HG03521 (cell line): ENCODE results near the gene SP4.

ENCODE experiments used
- ATAC-seq: cut with Tn5 transposase; IDR thresholded peaks from one replicate; pipeline ENCODE4 v1.9.1; 2021; ENCODE audit warnings: mild to moderate bottlenecking, moderate library complexity; ENCODE audit not compliant: unreplicated experiment

SP4 gene

DNA sequence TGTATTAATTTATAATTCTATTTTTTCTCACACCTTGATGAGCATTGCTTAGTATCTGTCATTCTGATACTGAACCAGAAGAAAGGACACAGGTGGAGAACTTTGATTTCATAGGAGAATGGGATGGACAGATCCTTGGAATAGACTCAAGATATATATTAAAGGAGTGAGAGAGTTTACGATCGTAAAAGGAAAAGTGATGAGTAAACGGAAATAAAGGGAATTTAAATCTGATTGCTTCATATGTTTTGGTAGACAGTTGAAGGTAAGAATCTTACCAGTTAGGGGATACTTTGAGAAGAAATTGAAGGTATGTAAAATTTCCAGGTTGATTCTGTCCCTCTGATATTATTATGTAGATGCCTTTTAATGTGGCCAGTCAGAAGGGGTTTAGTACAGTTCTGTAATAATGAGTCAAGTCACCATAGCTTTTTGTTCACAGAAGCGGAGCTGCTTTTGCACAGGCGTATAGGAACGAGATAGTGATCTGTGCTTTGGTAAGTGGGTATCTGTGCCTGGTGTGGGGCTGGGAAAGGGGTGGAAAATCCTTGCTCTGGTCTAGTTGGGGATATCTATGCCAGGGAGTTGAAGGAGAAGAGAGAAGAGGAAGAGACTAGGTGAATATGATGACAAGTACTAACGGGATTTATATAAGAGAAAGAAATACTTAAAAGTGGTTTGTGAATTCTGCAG, 15.4 kb downstream of the SP4 start:
- ATAC-seq: no peak

DNA sequence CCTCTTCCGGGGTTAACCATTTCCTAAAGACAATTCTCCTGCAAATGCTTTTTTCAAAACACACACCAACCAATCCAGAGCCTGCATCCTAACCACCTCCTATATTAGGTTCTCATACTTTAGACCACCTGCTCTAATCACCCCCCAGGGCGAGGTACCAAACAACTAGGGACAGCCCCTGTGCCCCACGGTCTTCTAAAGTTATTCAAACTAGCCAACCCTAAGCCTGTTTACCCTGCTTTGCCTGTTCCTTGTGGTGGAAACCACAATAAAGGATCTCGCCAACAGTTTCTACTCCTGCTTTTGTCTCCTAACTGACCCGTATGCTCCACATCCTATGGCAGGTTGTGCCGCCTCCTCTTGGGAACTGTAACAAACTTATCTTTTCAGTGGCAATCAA, 21.1 kb downstream of the SP4 start:
- ATAC-seq: no peak

DNA sequence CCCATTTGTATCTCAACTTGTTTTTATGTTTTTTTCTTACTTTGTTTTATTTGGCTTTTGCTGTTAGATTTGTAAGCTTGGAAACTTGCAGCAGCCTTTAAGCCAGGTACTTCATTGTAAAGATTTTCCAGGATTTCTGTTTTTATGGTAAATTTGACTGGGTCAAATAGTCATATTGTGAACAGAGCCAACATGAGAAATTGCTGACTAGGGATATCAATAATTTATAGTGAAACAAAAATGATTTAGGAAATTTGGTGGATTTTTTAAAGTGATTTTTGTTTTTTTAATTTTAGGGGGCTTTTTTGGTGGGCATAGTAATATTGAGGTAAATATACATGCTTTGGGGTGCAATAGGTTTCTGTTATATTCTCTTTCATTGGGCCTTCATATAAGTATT, 22.2 kb downstream of the SP4 start:
- no peak for ATAC-seq

DNA sequence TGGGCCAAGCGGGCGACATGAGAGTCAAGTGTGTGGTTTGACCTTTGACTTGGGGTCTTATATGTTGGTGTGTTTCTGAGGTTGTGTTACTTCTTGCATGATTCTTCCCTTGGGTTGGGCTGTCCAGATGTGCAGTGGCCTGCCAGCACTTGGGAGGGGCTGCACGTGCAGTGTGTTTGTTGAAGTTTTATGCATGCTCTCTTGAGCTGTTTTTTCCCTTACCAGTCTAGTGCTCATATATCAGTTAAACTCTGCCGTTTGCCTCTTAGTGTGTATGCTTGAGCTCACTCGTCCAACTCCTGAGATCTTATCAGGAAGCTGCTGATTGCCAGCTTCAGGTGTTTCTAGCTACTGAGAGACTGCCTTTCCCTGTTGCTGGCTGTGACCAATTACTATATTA, 23.1 kb downstream of the SP4 start:
- no peak for ATAC-seq

DNA sequence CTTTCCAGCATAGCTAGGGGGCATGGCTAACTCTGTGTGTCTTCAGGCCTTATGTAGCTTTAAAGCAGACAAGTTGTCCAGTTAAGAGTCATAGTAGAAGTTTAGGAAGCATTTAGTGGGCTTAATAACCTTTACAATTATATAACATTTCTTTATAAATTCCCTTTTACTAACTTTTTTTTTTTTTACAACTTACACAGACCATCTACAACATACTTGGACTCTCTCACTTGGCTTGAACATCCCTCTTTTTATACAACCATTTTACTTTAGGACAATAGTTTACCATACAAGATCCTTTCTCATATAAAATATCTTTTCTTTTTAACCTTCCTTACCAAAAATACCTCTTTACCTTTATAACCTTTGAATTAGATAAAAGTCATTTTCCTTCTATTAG, 26.3 kb downstream of the SP4 start:
- no peak for ATAC-seq

DNA sequence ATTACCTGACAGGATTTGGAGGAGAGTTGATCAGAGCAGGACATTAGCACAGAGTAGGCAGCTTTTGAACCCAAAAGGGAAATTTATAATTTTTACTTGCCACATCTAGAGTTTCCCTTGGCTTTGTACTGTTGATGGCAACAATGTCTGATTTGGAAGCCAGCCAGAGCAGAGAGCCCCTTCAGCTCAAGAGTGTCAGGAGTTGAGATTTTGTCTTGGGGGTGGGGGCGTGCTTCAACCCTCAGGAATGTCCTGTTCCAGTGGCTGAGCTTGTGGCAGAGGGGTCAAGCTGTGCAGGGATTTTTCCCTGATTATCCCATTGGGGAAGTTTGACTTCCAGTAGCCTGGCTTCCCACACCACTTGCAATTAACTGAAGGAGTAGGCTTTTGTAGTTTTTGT, 27.0 kb downstream of the SP4 start:
- ATAC-seq: no peak

DNA sequence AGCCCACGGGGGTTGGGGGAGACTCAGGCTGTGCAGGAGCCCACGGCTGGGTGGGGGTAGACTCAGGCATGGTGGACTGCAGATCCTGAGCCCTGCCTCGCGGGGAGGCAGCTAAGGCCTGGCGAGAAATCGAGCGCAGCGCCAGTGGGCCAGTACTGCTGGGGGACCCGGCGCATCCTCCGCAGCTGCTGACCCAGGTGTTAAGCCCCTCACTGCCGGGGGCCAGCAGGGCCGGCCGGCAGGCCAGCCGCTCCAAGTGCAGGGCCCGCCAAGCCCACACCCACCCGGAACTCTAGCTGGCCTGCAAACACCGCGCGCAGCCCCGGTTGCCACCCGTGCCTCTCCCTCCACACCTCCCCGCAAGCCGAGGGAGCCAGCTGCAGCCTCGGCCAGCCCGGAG, 33.4 kb downstream of the SP4 start:
- ATAC-seq: no peak

DNA sequence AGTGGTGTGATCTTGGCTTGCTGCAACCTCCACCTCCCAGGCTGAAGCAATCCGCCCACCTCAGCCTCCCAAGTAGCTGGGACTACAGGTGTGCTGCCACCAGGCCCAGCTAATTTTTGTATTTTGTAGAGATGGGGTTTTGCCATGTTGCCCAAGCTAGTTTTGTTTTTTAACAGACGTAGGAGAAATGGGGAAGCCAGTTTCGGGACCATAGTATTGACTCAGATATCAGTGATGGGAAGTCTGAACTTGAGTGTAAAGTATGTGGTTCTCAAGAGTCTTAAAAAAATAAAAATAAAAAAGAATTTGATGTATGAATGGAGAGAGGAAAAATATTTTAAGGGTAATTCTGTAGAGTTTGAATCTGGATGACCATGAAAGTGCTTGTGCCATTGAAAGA, 34.2 kb downstream of the SP4 start:
- no peak for ATAC-seq

DNA sequence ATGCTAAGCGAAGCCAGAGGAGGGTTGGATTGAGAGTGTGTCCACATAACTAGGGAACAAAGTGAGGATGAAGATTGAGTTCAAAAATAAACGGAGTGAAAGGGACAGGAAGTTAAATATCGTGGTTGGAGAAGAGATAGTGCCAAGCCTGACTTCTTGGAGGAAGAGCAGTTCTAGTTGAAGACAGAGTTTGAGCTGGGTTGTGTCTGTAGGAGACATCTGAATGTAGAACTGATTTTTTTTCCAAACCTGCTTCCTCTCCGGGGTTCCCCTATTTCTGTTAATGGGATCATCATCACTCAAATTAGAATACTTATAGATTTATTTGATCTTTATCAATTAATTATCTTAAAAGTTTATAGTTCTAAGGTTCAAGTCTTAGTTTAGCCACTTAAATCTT, 35.6 kb downstream of the SP4 start:
- no peak for ATAC-seq

DNA sequence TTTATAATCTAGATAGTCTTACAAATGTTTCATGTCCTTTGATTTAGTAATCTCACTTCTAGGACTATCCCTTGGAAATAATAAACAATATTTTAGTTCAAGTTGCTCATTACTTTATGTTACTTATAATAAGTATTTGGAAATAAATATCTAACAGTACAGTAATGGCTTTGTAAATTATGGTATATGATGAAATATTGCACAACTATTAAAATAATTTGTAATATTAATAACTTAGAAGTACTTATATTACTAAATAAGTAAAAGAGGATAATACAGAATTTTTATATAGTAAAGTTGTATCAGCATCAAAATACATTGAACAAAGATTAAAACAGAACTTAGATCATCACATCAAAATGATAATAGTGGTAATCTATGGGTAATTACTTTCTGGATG, 41.1 kb downstream of the SP4 start:
- ATAC-seq: no peak

DNA sequence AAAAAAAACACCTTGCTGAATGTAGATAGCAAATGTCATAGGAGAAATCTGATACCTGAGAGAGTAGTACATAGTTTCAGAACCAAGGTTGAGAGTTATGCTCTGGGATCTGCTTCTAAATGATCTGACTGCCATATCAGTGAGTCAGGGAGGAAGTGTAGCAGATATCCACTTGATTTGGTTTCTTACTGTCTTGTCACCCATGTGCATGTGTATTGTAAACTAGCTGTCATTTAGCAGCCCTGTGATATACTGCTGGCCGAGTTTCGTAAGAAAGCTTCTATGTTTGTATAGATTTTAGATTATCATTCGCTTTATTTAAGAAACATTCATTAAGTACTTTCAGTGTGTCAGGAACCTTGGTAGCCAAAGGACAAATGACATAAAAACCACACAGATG, 42.0 kb downstream of the SP4 start:
- no peak for ATAC-seq

DNA sequence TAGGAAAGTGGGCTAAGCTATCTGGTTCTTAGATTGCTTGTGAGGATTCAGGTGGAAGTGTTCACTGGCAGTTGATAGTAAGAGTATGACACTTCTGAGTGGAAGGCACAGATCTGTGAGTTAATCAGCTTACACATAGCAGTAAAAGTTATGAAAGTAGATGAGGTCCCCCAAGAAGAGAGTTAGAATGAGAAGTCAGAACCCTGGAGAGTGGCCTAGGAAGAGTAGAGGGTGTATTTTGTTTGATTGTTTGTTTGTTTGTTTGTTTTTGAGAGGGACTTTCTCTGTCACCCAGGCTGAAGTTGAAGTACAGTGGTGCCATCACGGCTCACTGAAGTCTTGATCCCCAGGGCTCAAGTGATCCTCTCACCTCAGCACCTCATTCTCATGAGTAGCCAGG, 44.1 kb downstream of the SP4 start:
- ATAC-seq: no peak

DNA sequence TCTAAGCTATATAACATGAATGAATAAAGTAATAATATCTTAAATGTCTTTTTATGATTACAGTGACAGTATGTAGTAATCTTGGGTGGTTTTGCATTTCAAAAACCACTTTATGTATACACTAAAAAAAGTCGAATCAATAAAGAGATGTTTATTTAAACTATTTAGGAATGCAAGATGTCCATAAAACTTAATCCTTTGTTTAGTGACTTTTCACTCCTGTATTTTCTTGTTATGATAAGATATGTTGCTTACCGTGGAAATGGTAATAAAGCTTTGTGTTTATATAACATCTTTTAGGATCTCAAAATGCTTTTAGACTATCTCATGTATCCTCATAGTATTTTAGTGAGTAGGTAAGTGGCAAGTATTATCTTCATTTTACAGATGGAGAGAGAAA, 48.5 kb downstream of the SP4 start:
- ATAC-seq: no peak

DNA sequence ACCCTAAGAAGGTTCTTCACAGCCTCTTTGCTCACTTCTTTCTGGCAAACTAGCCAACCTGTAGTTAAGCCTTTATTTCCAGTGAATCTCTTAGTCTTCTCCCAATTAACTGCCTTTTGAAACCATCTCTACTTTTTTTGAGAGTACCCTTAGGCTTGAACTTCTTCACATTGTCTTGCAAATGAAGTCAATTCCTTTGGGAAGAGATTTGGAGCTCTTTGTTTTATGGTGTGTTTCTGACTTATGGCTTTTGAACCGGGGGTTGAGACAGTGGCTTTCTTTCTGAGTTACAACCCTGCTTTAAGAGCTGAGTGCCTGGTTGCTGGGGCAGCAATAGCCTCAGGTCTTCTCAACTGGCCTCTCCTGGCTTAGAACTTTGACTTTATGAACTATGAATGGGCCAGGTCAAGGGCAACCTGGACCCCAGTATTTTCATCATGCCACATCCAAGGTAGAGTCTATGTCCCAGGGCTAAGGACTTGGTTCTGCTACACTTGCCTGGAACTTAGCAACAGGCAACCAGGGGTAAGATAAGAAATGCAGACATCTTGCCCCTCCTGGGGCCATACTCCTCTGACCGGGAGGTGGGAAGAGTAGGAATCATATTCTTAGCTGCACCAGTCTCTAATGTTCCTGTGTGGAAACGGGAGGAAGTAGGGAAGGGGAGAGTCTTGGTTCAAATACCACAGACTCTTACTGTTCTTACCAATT, 53.0 kb downstream of the SP4 start:
- no peak for ATAC-seq

DNA sequence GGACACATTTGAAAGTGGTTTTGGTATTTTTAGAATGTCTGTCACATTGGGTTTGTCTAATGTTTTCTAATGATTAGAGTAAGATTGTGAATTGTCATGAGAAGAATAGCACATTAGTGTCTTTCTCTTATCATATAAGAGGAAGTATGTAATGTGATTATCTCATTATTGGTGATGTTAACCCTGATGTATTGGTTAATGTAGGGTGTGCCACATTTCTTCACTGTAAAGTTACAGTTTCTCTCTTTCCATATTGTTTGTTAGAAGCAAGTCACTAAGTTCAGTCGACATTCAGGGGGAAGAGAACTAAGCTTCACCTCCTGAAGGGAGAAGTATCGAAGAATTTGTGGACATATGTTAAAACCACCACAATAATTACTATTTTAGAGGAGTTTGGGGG, 58.6 kb downstream of the SP4 start:
- no peak for ATAC-seq

DNA sequence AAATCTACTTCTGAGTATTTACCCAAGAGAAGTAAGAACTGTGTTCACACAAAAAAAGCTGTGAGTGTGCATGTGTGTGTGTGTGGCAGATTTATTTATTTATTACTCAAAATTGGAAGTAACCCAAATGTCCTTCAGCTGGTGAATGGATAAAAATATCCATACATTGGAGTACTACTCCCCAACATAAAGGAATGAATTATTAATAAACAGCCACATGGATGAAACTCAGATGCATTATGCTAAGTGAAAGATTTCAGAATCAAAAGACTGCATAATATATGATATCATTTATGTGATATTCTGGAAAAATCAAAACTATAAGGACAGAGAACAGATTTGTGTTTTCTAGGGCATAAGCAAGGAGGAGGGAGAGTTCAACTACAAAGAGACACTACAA, 67.8 kb downstream of the SP4 start:
- ATAC-seq: no peak

DNA sequence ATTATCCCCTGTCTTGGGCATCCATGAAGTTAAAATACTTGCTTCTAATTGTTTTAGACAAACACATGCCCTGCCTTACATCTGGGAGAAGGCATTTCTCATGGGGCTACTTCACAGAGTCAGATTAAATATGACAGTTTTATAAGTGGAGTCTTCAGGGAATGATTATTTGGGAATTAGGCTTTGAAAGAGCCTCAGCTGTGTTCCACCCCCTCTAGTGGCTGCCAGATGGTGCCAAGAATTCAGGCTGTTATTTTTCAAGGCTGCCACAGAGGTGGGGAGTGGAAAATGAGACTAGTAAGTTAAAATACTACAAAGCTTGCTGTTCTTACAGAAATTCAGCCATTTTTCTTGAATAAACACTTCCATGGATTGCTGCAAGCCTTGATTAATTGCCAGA, 69.2 kb downstream of the SP4 start:
- ATAC-seq: no peak

DNA sequence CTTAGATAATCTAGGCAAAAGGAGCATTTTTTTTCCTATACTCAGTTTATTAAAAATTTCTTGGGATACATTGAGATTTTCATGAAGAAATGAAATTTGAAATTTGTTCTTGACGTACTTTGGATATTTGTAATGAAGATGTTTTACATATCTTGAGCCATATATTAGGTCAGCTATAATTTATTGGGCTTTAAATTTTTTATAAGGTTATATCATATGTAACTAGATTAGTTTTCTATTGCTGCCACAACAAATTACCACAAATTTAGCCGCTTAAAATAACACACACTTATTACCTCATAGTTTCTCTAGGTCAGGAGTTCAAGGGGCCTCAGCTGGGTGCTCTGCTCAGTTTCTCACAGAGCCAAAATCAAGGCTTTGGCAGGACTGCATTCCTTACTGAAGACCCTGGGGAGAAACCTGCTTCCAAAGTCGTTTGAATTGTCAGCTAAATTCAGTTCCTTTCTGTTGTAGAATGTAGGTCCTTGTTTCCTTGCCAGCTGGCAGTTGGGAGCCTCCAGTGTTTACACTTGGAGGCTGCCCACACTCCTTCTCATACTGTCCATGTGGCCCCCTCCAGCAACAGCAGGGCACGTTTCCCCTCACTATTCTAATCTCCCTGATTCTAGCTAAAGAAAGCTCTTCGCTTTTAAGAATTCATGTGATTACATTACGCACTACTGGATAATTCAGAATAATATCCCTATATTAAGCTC, 72.4 kb downstream of the SP4 start:
- ATAC-seq: no peak

DNA sequence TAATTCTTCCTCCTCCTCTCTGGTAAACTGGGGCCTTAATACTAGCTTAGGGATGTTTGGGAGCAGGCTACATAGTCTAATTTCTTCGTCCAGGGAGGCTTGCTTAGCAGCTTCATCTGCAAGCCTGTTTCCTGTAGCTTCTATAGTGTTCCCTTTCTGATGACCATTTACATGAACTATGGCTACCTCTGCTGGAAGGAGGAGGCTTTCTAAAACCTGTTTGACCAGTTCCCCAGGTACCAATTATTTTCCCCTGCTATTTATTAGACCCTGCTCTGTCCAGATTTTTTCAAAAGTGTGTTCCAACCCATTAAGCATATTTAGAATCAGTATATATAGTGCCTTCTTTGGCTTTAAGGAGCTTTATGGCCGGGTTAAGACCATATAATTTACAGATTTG, 76.1 kb downstream of the SP4 start:
- ATAC-seq: no peak

DNA sequence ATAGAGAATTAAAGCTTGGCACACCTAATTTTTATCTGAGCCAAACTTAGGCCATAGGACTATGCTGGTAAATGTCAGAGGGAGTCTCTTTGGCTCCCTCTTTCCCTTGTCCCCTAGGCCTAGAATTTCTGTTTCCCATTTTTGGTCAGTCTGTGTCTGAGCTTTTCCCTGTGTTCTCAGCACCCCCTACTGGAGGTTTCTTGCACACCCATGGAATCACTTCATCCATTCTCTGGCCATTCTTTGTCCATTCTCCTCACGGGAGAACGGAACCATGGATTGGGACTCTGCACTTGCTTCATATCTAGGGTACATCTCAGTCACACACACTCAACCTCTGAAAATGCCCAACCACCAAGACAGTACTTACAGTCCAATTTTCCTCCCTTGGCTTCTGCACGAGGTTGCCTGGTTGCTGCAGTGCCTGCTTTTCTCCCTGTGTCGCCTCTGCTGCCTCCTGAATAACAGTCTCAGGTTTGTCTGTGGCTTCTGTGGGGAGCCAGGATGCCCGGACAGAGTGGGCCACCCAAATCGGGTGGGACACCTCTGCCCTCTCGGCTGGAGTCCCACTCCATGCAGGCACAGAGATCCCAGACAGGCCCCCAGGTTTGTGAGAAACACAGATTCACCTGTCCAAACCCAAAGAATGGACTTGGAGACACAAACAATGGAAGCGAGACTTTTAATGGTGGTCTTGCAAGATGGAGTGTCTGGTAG, 79.9 kb downstream of the SP4 start:
- no peak for ATAC-seq

DNA sequence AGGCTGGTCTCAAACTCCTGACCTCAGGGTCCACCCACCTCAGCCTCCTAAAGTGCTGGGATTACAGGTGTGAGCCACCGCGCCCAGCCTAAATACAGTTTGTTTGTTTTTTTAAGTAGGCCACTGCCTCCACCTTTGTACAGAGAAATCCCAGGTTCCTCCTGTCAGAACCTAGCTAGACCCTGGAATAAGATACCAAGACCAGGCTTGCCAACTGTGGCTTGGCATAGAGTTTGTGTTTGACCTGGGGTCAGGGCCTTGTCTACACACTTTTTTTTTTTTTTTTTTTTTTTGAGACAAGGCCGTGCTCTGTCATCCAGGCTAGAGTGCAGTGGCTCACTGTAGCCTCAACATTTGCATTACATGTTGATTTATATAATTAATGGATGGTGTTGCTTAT, 80.7 kb downstream of the SP4 start:
- ATAC-seq: no peak

DNA sequence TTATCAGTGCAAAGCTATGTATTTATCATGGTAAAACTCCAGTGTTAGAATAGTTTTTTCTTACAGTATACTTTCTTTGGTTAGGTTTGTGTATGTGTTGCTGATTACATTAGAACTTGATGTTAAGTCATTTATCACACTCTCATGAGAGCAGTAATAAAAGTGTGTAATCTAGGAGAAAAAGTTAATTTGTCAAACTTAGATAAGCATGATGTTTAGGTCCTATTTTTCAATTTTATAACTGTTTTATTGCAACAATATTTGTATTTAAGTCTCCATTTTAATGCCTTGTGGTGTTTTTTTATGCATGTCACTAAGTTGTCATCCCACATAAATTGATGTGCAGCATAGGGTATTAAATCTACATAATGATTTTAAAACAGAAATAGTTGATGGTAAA, 86.2 kb downstream of the SP4 start:
- ATAC-seq: no peak
